HG03342 (cell line): ENCODE data around the gene STK25.

Source experiments
- ATAC-seq: cut with Tn5 transposase; IDR thresholded peaks from one replicate; pipeline ENCODE4 v1.9.1; 2021; ENCODE audit warnings: mild to moderate bottlenecking, moderate library complexity; ENCODE audit not compliant: unreplicated experiment

The STK25 gene

DNA sequence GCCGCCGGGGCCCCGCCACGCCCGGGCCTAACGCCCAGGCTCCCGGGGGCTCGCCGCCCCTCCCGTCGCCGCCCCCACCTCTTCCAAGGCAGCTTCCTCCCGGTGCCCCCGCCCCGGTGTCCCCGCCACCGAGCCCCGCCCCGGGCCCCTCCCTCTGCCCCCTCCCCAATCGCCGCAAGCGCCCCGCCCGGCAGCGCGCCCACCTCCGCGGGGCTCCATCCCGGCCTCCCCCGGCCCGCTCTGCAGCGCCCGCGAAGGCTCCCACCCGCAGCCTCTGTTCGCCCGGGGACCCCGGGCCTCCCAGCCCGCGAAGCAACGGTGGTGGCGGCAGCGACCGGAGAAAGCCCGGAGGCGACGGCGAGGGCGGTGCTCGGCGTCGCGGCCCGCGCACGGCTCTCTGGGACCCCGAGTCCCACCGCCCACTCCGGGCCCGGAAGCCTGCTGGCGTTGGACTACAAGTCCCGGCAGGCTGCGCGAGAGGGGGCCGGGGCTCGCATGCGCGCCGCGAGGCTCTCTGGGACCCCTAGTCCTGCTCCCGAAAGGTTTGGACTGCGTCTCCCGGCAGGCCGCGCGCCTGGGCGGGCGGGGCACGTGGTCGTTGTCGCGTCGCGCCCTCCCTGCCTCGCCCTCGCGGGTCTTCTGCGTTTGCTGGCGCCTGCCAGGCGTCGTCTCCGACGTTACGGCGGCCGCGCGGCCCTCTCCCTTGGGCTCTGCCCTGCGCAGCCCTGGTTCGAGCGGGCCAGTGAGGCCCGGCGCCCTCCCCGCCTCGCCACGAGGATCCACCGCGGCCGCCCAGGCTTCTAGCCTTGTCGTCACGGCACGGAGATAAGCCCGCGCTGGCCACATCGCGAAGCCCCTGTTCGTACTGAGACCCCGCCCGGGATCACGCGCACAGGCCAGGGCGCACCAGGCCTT, at the start of gene STK25:
Gene STK25, minus strand, starts transcription at position 345 of the 915 bp plus-strand sequence. CDS start 549 bp downstream, outside the sequence.
- ATAC-seq, result peak; percentile 94

GRCh38 chr2:241556746-241557145, 48.4 kb upstream of the STK25 start:
- ATAC-seq, result no peak

DNA sequence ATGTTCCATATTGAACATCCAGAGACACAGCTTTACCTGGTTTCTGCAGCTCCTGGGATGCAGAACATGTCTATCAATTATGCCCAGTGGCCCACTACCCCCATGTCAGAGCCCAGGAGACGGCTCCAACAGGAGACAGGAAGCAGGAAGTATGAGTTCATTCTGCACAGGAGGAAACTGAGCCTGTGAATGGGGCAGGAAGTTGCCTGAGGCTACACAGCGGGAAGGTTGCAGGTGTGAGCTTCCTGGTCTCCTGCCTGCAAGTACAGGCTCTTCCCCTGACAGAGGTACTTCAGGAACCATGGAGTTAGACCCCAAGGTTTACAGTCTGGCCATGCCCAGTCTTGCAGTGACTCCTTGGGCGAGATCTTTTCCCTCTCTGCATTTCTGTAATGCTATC, 47.3 kb upstream of the STK25 start:
- ATAC-seq, result no peak

DNA sequence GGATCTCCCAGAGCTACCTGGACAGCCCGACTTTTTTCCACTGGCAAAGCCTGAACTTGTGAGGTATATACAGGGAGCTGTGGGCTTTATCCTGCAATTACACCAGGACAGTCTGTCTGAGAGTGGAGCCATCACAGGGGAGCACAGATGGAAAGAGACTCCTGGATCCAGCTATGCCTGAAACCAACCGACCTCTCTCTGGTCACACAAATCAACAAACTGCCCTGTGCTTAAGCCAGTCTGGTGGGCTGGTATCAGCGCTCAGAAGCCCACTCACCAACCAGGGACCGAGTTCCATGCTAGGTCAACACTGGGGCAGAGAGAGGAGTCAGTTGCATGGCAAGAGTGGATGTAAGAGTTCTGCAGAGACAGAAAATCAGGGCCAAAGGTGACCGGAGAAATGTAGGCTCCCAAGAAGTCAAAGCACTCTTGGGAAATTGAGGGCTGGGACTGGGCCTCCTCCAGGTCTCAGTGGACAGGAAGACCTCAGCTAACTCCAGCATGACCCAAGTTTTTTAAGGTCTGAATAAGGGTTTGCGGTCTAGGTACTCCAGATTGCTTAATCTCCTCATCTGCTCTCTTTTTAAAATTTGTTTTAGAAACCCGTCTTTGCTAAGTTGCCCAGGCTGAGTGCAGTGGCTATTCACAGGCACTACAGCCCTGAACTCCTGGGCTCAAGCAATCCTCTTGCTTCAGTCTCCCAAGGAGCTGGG, 46.4 kb upstream of the STK25 start:
- no peak for ATAC-seq

GRCh38 chr2:241553981-241554380, 45.6 kb upstream of the STK25 start:
- no peak for ATAC-seq

DNA sequence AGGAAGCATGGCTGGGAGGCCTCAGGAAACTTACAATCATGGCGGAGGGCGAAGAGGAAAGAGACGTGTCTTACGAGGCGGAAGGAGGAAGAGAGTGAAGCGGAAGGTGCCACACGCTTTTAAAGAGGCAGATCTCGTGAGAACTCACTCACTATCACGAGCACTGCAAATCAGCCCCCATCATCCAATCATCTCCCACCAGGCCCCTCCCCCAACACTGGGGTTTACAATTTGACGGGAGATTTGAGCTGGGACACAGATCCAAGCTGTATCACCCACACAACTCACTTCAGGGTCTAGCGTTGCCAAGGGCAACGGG, 45.1 kb upstream of the STK25 start:
- no peak for ATAC-seq

DNA sequence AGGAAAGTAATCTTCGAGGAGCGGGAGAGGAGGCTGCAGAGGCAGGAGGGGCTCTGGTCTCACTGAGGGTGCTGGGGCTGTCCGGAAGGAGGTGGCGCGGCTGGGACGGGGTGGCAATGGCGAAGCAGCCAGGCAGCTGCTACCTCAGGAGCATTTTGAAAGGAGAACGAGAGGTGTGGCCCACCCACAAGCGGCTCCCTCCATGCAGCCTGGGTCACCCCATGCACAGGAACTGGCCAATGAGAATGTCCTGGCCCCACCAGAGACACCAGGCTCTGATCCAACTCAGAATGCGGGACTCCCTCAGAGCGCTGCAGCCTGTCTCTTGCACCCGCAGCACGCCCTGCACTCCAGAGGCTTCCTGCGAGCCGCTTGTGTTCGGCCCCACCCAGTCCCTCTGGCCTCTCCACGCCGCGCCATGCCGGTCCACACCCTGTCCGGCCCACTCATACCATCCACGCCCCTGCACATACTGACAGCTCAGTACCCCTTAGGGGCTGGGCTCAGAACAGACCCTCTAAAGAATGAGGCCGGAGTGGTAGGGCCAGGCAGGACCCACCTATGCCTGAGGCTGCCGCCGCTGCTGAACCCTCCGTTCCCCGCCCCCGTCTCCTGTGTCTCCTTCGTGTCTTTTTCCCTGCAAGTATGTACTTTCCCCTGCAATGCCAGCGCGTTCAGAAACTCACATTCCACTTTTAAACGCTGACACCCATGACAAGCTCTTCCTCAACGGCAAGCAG, 43.8 kb upstream of the STK25 start:
- ATAC-seq, result no peak

DNA sequence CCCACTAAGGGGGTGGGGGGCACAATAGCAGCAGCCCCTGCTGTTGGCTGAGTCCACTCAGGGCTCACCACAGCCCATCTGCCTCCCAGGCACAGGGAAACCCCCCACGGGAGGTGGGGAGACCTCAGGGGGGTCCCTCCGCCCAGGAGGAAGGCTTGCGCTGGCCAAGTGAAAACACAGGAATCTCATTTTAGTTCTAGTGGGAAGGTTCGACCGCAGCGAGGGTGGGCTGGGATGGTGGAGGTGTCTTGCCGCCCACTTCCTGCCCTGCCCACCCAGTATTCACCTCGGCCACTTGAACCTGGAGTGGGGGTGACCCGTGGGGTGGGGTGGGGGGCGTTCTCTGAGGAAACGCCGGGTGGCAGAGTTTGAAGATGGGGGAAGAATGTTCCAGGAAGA, 43.2 kb upstream of the STK25 start:
- ATAC-seq, result no peak

- no peak for ATAC-seq
These were observed 42.5 kb upstream of the STK25 start for GRCh38 chr2:241550616-241551580.

- ATAC-seq, result no peak
These were observed 40.1 kb upstream of the STK25 start for GRCh38 chr2:241548451-241548835.

DNA sequence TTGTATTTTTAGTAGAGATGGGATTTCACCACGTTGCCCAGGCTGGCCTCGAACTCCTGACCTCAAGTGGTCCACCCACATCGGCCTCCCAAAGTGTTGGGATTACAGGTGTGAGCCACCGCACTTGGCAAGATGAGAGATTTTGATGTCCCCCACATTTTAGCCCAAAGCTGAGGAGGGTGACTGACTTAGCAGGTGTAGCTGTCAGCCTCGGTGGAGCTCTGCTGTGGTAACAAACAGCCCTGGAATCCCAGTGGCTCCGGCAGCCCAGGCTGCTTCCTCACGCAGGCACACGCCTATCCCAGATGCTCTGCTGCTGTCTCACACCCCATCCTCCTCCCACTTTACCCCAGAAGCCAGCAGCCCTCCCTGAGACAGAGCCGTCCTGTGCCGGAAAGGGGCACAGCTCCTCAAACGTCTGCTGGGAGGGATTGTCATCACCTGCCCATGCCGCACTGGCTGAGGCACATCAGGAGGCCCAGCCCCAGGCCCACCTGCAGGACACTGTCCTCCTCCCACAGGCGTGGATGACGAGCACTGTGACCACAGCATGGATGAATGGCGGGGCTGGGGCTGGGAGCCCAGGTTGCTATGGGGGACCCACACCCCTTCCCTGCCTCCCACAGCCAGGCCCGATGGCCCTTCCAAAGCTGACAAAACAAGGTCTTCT, 39.5 kb upstream of the STK25 start:
- no peak for ATAC-seq

- ATAC-seq, result no peak
These were observed 38.6 kb upstream of the STK25 start for GRCh38 chr2:241546771-241547498.

GRCh38 chr2:241545523-241546473, 37.4 kb upstream of the STK25 start:
- ATAC-seq, result no peak

GRCh38 chr2:241545106-241545505, 36.7 kb upstream of the STK25 start:
- ATAC-seq, result no peak

DNA sequence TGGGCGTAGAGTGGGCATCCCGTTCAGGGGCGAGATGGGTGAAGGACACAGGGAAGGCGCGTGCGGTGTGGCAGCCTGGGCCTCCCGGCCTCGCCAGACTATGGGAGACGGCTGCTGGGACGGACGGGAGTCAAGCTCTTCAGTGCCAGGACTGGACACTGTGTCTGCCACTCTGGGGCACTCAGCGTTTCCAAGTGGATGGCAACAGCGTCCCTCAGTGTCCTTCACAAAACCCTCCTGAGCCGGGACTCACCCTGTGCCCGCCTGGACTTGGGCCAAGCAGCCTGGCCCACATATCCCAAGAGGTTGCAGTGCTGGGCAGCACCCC, 33.9 kb upstream of the STK25 start:
- no peak for ATAC-seq

- ATAC-seq, result no peak
These were observed 33.3 kb upstream of the STK25 start for GRCh38 chr2:241541564-241542277.

GRCh38 chr2:241540771-241541561, 32.6 kb upstream of the STK25 start:
- ATAC-seq, result no peak
